Stimulated activated CD8-positive, alpha-beta memory T cell treated with anti-CD3 and anti-CD28 coated beads, Interleukin-12 subunit alpha, Interleukin-12 subunit beta, amount 100 ng/mL, for 24 hours (primary cell): Measurements from ENCODE around the gene MYOF.
"Not testable (repeated sequence)": the region's sequence is repeated elsewhere in the genome, so short reads cannot be mapped to it uniquely, and the experiment has no call there.

Experiments
- DNase-seq: peaks from one replicate; pipeline ENCODE4 v3.0.0-alpha.2; 2020; ENCODE audit errors: extremely low read depth

The MYOF gene

GRCh38 chr10:93390306-93391090 lies 91.6 kb downstream of the MYOF start:
- DNase-seq: no peak

- DNase-seq: no peak
Observed at GRCh38 chr10:93386631-93387369, 95.3 kb downstream of the MYOF start.

GRCh38 chr10:93385345-93385744 lies 96.8 kb downstream of the MYOF start:
- no peak for DNase-seq

- no peak for DNase-seq
Observed at GRCh38 chr10:93384006-93384405, 98.1 kb downstream of the MYOF start.

DNA sequence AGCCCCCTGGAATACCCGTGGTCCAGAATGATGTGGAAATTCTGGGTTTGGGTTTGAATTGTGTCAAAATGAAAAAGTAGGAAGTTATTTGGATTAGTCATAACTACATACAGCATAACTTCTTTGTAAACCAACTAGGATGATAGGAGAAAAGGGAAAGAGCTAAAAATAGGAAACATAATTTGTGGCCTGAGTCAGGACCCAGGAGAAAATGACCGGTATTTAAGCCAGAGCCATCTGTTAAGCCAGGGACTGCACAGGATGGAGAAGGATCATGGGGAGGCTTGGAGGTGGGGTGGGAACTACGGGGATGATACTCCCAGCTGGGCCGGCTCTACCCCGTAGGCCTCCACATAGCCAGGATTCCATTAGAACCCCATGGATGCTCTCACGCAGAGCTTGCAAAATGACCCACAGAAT lies 98.6 kb downstream of the MYOF start:
- no peak for DNase-seq

- DNase-seq: no peak
Observed at GRCh38 chr10:93379731-93380575, 102.2 kb downstream of the MYOF start.

- DNase-seq: no peak
Observed at GRCh38 chr10:93378997-93379730, 103.0 kb downstream of the MYOF start.

DNA sequence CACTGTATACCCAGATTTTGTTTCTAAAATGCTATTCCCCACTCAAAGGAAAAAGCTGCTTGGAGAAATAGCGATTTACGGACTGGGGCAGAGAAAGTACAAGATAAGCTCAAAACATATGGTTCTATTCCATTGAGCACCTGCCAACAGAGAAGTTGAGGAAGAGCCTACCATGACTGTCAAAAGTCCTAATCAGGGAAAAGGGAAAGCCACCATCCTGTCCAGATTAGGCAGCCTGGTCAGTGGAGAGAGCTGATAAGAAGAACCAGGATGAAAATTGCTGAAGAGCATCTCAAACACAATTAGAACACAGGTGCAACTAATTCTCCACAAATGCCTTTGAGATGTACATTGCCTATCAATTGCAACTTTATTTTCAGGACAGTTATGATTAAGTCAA lies 104.1 kb downstream of the MYOF start:
- no peak for DNase-seq

- DNase-seq: no peak
Observed at GRCh38 chr10:93376372-93377293, 105.5 kb downstream of the MYOF start.

DNA sequence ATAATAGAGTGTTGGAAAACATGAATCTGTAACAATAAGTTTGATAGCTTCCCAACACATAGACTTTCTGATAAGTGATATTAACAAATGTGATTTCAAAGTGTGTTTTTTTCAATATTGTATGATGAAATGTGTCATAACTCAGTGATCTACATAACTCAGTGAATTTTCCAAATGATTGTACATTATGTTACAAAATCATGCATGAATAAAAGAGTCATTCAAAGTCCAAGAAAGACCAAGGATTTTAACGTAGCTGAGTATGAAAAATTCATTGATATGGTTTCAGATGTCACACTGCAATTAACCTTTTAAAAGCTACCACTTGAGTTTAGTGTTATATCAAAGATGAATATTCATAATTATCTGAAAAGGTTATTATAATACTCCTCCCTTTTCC lies 111.2 kb downstream of the MYOF start:
- DNase-seq: no peak

GRCh38 chr10:93369588-93370164 lies 112.5 kb downstream of the MYOF start:
- DNase-seq: no peak

GRCh38 chr10:93368210-93368609 lies 113.9 kb downstream of the MYOF start:
- DNase-seq: no peak

DNA sequence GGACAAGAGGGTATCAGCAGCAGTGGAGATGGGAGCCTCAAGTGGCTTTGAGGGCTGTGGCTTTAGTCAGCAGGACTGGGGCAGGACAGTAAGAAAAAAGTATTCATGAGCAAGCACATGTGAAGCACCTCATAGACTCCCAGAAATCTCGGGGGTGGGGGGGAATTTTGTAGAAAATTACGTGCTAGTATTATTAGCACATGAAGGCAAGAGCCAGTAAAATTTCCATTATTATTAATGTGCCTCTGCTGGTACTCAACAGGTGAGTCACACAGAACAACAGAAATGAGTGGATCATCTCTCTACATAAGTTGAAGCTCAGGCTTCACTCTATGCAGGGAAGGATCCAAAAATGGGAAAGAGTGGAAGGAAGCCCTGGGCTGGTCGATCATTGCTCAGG lies 114.5 kb downstream of the MYOF start:
- no peak for DNase-seq

- no peak for DNase-seq
Observed at GRCh38 chr10:93364966-93365365, 117.2 kb downstream of the MYOF start.

DNA sequence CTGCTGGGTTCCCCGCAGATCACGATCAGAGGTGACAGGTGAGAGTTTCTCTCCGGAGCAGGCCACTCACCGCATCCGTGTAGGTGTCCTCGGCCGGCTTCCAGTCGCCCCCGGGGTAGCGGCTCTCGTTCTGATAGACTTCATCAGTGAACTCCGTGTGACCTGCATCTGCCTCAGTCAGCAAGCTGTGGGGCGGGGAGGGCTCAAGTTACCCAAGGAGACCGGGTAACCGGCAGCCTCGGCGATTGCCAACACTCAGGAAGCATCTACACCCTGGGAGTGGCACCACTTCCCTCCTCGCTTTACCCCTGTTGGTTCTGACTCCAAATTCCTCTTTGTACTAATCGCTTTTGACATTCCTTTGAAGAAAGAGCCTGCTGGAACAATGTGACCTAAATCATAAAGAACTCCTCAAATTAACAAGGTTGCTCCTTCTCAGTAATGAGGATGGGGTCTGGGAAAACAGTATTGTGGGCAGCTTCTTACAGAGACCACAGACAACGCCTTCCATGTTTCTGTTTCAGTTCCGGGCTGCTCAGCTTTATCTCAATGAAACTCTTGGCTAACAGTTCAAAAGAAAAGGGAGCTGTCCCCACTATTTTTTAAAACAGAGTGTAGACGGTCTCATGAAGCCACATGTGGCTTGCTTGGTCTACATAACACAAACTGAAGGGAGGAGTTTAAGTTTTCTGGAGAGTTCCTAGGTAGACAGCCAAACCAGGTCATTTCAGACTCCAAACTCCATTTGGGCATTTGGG lies 118.1 kb downstream of the MYOF start:
- no peak for DNase-seq

GRCh38 chr10:93358398-93358797 lies 123.7 kb downstream of the MYOF start:
- not testable (repeated sequence) for DNase-seq

DNA sequence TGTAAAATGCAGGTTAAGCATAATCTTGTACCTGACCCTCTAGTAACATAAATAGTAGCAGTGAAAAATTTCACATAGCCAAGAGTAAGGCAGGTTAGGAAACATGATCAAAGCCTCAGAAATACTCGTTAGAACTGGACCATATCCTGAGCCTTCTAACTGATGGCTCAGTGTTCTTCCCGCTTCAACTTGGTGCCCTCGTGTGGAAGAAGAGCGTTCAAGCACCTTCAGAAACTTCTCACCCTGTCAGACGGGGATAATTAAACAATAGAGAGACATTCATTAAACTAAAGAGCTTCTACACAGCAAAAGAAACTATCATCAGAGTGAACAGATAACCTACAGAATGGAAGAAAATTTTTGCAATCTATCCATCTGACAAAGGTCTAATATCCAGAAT lies 124.5 kb downstream of the MYOF start:
- DNase-seq: no peak

DNA sequence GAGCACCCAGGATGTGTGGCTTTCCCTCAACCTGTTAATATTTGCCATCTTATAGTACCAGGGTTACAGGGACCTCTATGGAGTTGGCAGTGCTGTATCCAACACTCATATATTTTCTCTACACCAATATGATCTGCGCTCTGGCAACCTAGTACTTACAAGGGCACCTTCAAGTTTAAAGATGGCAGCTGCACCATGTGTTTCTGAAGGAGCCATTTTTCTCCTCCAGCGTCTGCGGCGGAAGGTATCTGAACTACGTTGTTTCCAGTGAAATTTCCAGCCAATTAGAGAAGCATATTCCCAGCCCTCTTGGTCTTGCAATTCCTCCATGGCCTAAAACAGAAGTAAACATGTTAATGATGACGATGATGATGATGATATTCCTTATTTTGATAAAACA lies 125.6 kb downstream of the MYOF start:
- DNase-seq: no peak

- no peak for DNase-seq
Observed at GRCh38 chr10:93352638-93353383, 129.3 kb downstream of the MYOF start.
